OCI-LY7 (cell line): Measurements from ENCODE around the gene TSACC.

Source experiments
- EZH2phosphoT487 ChIP-seq: fragments of 200-600 bp; sonication (generic); IDR thresholded peaks from 2 replicates; pipeline ENCODE4 v1.6.1; 2018; ENCODE audit warnings: low read depth, borderline replicate concordance, mild to moderate bottlenecking, mixed run types, antibody characterized with exemption, low read length, moderate library complexity, mixed read lengths
- TF ChIP-seq, protein P1 (sequence below): fragments of 200-600 bp; sonication (generic); conservative IDR thresholded peaks from 2 replicates; pipeline ENCODE4 v1.5.1; 2014; ENCODE audit warnings: mild to moderate bottlenecking, antibody characterized with exemption, low read length, moderate library complexity, mixed read lengths

DNA sequence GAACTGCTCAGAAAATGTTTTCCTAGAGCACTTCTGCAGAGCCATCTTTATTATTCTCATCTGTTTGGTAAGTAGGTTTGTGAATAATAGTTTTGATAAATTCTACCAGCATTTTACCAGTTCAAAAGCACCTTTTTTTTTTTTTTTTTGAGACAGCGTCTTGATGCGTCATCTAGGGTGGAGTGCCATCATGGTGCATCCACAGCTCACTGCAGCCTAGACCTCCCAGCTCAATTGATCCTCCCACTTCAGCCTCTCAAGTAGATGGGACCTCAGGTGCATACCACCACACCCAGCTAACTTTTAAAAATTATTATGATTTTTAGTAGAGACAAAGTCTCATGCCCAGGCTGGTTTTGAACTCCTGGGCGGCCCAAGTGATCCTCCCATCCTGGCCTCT lies 20.9 kb downstream of the TSACC start:
- TF ChIP-seq, protein P1, sequence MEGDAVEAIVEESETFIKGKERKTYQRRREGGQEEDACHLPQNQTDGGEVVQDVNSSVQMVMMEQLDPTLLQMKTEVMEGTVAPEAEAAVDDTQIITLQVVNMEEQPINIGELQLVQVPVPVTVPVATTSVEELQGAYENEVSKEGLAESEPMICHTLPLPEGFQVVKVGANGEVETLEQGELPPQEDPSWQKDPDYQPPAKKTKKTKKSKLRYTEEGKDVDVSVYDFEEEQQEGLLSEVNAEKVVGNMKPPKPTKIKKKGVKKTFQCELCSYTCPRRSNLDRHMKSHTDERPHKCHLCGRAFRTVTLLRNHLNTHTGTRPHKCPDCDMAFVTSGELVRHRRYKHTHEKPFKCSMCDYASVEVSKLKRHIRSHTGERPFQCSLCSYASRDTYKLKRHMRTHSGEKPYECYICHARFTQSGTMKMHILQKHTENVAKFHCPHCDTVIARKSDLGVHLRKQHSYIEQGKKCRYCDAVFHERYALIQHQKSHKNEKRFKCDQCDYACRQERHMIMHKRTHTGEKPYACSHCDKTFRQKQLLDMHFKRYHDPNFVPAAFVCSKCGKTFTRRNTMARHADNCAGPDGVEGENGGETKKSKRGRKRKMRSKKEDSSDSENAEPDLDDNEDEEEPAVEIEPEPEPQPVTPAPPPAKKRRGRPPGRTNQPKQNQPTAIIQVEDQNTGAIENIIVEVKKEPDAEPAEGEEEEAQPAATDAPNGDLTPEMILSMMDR, result no peak
- TF ChIP-seq EZH2phosphoT487, result no peak
